ENCODE results near the gene PRRC2A. TPM values are rescaled to one million over a fixed set of nuclear protein-coding genes. Genes with fewer than 3 reads are reported as not detected.

Gene PRRC2A
- total RNA-seq, 1 donor from 2014 or later = 21.1 TPM

DNA sequence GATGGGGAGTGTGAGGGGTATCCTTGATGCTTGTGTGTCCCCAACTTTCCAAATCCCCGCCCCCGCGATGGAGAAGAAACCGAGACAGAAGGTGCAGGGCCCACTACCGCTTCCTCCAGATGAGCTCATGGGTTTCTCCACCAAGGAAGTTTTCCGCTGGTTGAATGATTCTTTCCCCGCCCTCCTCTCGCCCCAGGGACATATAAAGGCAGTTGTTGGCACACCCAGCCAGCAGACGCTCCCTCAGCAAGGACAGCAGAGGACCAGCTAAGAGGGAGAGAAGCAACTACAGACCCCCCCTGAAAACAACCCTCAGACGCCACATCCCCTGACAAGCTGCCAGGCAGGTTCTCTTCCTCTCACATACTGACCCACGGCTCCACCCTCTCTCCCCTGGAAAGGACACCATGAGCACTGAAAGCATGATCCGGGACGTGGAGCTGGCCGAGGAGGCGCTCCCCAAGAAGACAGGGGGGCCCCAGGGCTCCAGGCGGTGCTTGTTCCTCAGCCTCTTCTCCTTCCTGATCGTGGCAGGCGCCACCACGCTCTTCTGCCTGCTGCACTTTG is 45.1 kb upstream of the PRRC2A start, which contains the start of gene TNF:
Gene TNF (plus strand): TSS at position 231 of the 567 bp plus-strand sequence. CDS start 177 bp downstream, at position 408.
- FAIRE-seq = no peak
- Histone ChIP-seq H3K4me3 (ENCODE audit: low read depth, low read length) (no peak within 1 kb of the TSS), H3K36me3 (ENCODE audit: control insufficient read depth, insufficient read depth, low read length) (no peaks in the 10 kb centered on the region), H3K27me3 (ENCODE audit: control insufficient read depth, insufficient read depth, low read length) (no peaks in the 10 kb centered on the region)
- TF ChIP-seq, protein P1, sequence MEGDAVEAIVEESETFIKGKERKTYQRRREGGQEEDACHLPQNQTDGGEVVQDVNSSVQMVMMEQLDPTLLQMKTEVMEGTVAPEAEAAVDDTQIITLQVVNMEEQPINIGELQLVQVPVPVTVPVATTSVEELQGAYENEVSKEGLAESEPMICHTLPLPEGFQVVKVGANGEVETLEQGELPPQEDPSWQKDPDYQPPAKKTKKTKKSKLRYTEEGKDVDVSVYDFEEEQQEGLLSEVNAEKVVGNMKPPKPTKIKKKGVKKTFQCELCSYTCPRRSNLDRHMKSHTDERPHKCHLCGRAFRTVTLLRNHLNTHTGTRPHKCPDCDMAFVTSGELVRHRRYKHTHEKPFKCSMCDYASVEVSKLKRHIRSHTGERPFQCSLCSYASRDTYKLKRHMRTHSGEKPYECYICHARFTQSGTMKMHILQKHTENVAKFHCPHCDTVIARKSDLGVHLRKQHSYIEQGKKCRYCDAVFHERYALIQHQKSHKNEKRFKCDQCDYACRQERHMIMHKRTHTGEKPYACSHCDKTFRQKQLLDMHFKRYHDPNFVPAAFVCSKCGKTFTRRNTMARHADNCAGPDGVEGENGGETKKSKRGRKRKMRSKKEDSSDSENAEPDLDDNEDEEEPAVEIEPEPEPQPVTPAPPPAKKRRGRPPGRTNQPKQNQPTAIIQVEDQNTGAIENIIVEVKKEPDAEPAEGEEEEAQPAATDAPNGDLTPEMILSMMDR (IDR thresholded peaks at IDR 0.05; ENCODE audit: insufficient read depth, low read length, severe bottlenecking) = no peak
- peak; percentile 17 for DNase-seq (ENCODE audit: low read depth)

DNA sequence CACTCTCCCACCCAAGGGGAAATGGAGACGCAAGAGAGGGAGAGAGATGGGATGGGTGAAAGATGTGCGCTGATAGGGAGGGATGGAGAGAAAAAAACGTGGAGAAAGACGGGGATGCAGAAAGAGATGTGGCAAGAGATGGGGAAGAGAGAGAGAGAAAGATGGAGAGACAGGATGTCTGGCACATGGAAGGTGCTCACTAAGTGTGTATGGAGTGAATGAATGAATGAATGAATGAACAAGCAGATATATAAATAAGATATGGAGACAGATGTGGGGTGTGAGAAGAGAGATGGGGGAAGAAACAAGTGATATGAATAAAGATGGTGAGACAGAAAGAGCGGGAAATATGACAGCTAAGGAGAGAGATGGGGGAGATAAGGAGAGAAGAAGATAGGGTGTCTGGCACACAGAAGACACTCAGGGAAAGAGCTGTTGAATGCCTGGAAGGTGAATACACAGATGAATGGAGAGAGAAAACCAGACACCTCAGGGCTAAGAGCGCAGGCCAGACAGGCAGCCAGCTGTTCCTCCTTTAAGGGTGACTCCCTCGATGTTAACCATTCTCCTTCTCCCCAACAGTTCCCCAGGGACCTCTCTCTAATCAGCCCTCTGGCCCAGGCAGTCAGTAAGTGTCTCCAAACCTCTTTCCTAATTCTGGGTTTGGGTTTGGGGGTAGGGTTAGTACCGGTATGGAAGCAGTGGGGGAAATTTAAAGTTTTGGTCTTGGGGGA is 44.4 kb upstream of the PRRC2A start:
- no peaks in the 10 kb centered on the region for H3K27me3 ChIP-seq (ENCODE audit: control insufficient read depth, insufficient read depth, low read length)
- TF ChIP-seq, protein P1 (IDR thresholded peaks at IDR 0.05; ENCODE audit: insufficient read depth, low read length, severe bottlenecking) = no peak
- no peak for FAIRE-seq
- no peak for DNase-seq (ENCODE audit: low read depth)
- no peaks in the 10 kb centered on the region for H3K36me3 ChIP-seq (ENCODE audit: control insufficient read depth, insufficient read depth, low read length)
- no peak overlapping the region for H3K4me3 ChIP-seq (ENCODE audit: low read depth, low read length)

DNA sequence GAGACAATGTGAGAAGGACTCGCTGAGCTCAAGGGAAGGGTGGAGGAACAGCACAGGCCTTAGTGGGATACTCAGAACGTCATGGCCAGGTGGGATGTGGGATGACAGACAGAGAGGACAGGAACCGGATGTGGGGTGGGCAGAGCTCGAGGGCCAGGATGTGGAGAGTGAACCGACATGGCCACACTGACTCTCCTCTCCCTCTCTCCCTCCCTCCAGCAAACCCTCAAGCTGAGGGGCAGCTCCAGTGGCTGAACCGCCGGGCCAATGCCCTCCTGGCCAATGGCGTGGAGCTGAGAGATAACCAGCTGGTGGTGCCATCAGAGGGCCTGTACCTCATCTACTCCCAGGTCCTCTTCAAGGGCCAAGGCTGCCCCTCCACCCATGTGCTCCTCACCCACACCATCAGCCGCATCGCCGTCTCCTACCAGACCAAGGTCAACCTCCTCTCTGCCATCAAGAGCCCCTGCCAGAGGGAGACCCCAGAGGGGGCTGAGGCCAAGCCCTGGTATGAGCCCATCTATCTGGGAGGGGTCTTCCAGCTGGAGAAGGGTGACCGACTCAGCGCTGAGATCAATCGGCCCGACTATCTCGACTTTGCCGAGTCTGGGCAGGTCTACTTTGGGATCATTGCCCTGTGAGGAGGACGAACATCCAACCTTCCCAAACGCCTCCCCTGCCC is 43.5 kb upstream of the PRRC2A start:
- H3K27me3 ChIP-seq (ENCODE audit: control insufficient read depth, insufficient read depth, low read length) = no peaks in the 10 kb centered on the region
- FAIRE-seq = no peak
- H3K4me3 ChIP-seq (ENCODE audit: low read depth, low read length) = no peak overlapping the region
- DNase-seq (ENCODE audit: low read depth) = no peak
- TF ChIP-seq, protein P1 (IDR thresholded peaks at IDR 0.05; ENCODE audit: insufficient read depth, low read length, severe bottlenecking) = no peak
- no peaks in the 10 kb centered on the region for H3K36me3 ChIP-seq (ENCODE audit: control insufficient read depth, insufficient read depth, low read length)

DNA sequence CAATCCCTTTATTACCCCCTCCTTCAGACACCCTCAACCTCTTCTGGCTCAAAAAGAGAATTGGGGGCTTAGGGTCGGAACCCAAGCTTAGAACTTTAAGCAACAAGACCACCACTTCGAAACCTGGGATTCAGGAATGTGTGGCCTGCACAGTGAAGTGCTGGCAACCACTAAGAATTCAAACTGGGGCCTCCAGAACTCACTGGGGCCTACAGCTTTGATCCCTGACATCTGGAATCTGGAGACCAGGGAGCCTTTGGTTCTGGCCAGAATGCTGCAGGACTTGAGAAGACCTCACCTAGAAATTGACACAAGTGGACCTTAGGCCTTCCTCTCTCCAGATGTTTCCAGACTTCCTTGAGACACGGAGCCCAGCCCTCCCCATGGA is 42.9 kb upstream of the PRRC2A start:
- no peak for DNase-seq (ENCODE audit: low read depth)
- H3K36me3 ChIP-seq (ENCODE audit: control insufficient read depth, insufficient read depth, low read length) = no peaks in the 10 kb centered on the region
- TF ChIP-seq, protein P1 (IDR thresholded peaks at IDR 0.05; ENCODE audit: insufficient read depth, low read length, severe bottlenecking) = no peak
- H3K27me3 ChIP-seq (ENCODE audit: control insufficient read depth, insufficient read depth, low read length) = no peaks in the 10 kb centered on the region
- H3K4me3 ChIP-seq (ENCODE audit: low read depth, low read length) = no peak overlapping the region
- FAIRE-seq = no peak

DNA sequence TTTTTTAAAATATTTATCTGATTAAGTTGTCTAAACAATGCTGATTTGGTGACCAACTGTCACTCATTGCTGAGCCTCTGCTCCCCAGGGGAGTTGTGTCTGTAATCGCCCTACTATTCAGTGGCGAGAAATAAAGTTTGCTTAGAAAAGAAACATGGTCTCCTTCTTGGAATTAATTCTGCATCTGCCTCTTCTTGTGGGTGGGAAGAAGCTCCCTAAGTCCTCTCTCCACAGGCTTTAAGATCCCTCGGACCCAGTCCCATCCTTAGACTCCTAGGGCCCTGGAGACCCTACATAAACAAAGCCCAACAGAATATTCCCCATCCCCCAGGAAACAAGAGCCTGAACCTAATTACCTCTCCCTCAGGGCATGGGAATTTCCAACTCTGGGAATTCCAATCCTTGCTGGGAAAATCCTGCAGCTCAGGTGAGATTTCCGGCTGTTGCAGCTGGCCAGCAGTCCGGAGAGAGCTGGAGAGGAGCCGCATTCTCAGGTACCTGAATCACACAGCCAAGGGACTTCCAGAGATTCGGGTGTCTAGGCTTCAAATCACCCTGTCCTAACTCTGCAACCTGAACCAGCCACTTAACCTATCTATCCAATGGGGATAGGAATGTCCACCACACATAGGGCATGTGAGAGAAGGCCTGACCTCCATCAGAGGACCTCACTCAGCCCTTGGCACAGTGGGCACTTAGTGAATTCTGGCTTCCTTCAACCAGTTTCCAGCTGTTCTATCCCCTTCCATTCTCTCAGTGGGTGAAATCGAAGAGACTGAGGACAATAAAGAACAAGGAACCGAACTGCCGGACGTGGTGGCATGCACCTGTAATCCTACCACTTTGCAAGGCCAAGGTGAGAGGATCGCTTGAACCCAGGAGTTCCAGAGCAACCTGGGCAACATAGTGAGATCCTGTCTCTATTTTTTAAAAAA is 42.1 kb upstream of the PRRC2A start:
- H3K4me3 ChIP-seq (ENCODE audit: low read depth, low read length) = no peak overlapping the region
- FAIRE-seq (no peak), DNase-seq (ENCODE audit: low read depth) (peak; percentile 77)
- no peaks in the 10 kb centered on the region for H3K27me3 ChIP-seq (ENCODE audit: control insufficient read depth, insufficient read depth, low read length)
- H3K36me3 ChIP-seq (ENCODE audit: control insufficient read depth, insufficient read depth, low read length) = no peaks in the 10 kb centered on the region
- TF ChIP-seq, protein P1 (IDR thresholded peaks at IDR 0.05; ENCODE audit: insufficient read depth, low read length, severe bottlenecking) = no peak

All from bronchial epithelial cell (primary cell).